Activated B cell treated with CpG ODN at 0.5 μM for 24 hours (primary cell): ENCODE measurements around the gene PLCG2. TPM values are rescaled to one million over a fixed set of nuclear protein-coding genes. Genes with fewer than 3 reads are reported as not detected.

Source experiments
- ATAC-seq: fragments of 200-7000 bp; cut with Tn5 transposase; one replicate; pipeline ENCODE4 v1.10.0; 2021; ENCODE audit warnings: low read depth, mild to moderate bottlenecking, moderate library complexity
- CTCF ChIA-PET: fragments of 350-600 bp; sonication (Branson Sonifier 250); formaldehyde crosslinking; loops from one replicate; lab custom pipeline; 2021; ENCODE audit warnings: antibody characterized with exemption; lab: Charles Lee
- POLR2A ChIA-PET: fragments of 350-600 bp; sonication (Branson Sonifier 250); formaldehyde crosslinking; loops from one replicate; lab custom pipeline; 2021; ENCODE audit warnings: antibody characterized with exemption; lab: Charles Lee
- DNase-seq: peaks from one replicate; pipeline ENCODE4 v3.0.0; 2022
- H3K27ac Mint-ChIP-seq: one replicate; pipeline ENCODE4 v1.8.0; 2020; ENCODE audit warnings: mixed read lengths
- H3K27me3 Mint-ChIP-seq: one replicate; pipeline ENCODE4 v1.8.0; 2021; ENCODE audit warnings: mixed read lengths
- H3K36me3 Mint-ChIP-seq: one replicate; pipeline ENCODE4 v1.8.0; 2021; ENCODE audit warnings: low read depth, mixed read lengths
- H3K4me1 Mint-ChIP-seq: one replicate; pipeline ENCODE4 v1.8.0; 2021; ENCODE audit warnings: mixed read lengths
- H3K4me3 Mint-ChIP-seq: one replicate; pipeline ENCODE4 v1.8.0; 2020; ENCODE audit warnings: mild to moderate bottlenecking, mixed read lengths
- H3K9me3 Mint-ChIP-seq: one replicate; pipeline ENCODE4 v1.8.0; 2020; ENCODE audit warnings: mixed read lengths
- CTCF ChIP-seq: fragments of 200-600 bp; IDR thresholded peaks from one replicate; pipeline ENCODE4 v1.8.0; 2022; ENCODE audit warnings: antibody characterized with exemption, mild to moderate bottlenecking
- intact Hi-C: fragments of 100-400 bp; cut with micrococcal nuclease; formaldehyde crosslinking; loops from one replicate; pipeline ENCODE4 v1.15.1; 2024
- total RNA-seq: library from RNA; stranded (reverse); gene quantifications from 2 replicates; pipeline ENCODE4 v1.2.3, GENCODE V29; 2022

PLCG2 gene
- total RNA-seq, 1 donor from 2014 or later, result 525 TPM

- Mint-ChIP-seq H3K4me1 (peaks cover 90% of the 10 kb centered on the region), H3K27me3 (no peaks in the 10 kb centered on the region), H3K36me3 (peaks cover 75% of the 10 kb centered on the region), H3K4me3 (peak overlapping the region; percentile 77), H3K9me3 (no peaks in the 10 kb centered on the region), H3K27ac (peak overlapping the region; percentile 86)
- ATAC-seq (no peak), DNase-seq (no peak)
- no peak for TF ChIP-seq CTCF
- ChIA-PET CTCF (interaction anchor here (1.9 kb wide), 1 partner anchor 11 kb away, joined by 4 read pairs; no protein-coding TSS in a partner anchor), POLR2A (interaction anchor here (0.5 to 3.8 kb wide), 9 partner anchors 13 to 89 kb away, joined by 3 to 15 read pairs (median 5); no protein-coding TSS in a partner anchor)
- intact Hi-C loops, result no loop called here
Measured at GRCh38 chr16:81785138-81785924, 6.2 kb downstream of the PLCG2 start.

DNA sequence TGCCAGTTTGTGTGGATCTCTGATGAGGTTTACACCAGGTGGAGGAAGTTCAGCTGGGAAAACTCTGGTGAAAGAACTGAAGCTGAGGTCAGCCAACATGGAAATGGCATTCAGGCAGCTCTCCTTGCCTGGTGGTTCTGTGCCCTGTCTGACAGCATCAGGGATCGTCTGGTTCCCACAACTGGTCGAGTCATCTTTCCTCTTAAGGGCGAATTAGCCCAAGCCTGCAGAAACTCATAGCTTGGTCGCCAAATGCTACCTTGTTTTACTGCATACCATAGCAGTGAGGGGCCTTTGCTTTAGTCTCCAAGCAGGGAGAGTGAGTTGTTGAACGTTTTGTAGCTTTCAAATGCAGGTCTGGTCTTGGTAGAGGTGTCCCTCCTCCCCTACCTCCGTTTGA, 7.2 kb downstream of the PLCG2 start:
- Mint-ChIP-seq H3K9me3 (no peaks in the 10 kb centered on the region), H3K4me3 (peak overlapping the region; percentile 67), H3K27me3 (no peaks in the 10 kb centered on the region), H3K4me1 (peaks cover 90% of the 10 kb centered on the region), H3K36me3 (peaks cover 77% of the 10 kb centered on the region), H3K27ac (peak overlapping the region; percentile 86)
- TF ChIP-seq CTCF, result no peak
- ChIA-PET CTCF (interaction anchor here (0.8 to 1.9 kb wide), 3 partner anchors 10 to 89 kb away, joined by 3 to 4 read pairs (median 3); no protein-coding TSS in a partner anchor), POLR2A (interaction anchor here (0.6 to 3.8 kb wide), 8 partner anchors 12 to 334 kb away, joined by 3 to 15 read pairs (median 5); no protein-coding TSS in a partner anchor)
- DNase-seq (no peak), ATAC-seq (no peak)
- intact Hi-C loops, result no loop called here

DNA sequence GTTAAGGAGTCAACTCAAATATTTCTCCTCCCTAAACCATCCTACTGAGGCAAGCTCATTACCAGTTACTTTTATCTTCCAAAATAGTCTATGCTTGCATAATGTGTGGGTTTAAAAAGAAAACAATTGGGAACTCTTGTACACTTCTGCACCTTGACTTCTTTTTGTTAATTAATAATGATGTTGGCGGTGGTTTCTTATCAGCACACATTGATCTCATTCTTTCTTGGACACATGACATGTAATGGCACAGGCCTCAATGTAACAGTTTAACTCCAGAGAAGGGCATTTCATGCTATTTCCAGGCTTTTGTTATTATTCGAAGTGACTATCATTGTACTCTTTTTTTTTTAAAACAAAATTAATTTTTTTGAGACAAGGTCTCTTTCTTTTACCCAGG, 7.8 kb downstream of the PLCG2 start:
- H3K36me3 Mint-ChIP-seq, result peaks cover 82% of the 10 kb centered on the region
- intact Hi-C loops, result no loop called here
- no peaks in the 10 kb centered on the region for H3K27me3 Mint-ChIP-seq
- ATAC-seq, result no peak
- CTCF ChIA-PET, result interaction anchor here (1.1 to 1.9 kb wide), 2 partner anchors 9 to 89 kb away, joined by 3 to 4 read pairs; no protein-coding TSS in a partner anchor
- H3K4me1 Mint-ChIP-seq, result peaks cover 90% of the 10 kb centered on the region
- H3K9me3 Mint-ChIP-seq, result no peaks in the 10 kb centered on the region
- POLR2A ChIA-PET, result interaction anchor here (0.6 to 3.8 kb wide), 4 partner anchors 12 to 87 kb away, joined by 3 to 15 read pairs (median 6); no protein-coding TSS in a partner anchor
- no peak overlapping the region for H3K4me3 Mint-ChIP-seq
- no peak for TF ChIP-seq CTCF
- H3K27ac Mint-ChIP-seq, result no peak overlapping the region
- DNase-seq, result no peak

GRCh38 chr16:81787659-81788058, 8.6 kb downstream of the PLCG2 start:
- Mint-ChIP-seq H3K4me1 (peaks cover 88% of the 10 kb centered on the region), H3K27me3 (no peaks in the 10 kb centered on the region), H3K4me3 (peak overlapping the region; percentile 32), H3K9me3 (no peaks in the 10 kb centered on the region), H3K36me3 (peaks cover 85% of the 10 kb centered on the region), H3K27ac (peak overlapping the region; percentile 31)
- TF ChIP-seq CTCF, result no peak
- ChIA-PET CTCF (interaction anchor here (0.9 kb wide), 1 partner anchor 35 kb away, joined by 3 read pairs; no protein-coding TSS in a partner anchor), POLR2A (interaction anchor here (1.0 to 3.8 kb wide), 2 partner anchors 8 to 11 kb away, joined by 3 to 15 read pairs; no protein-coding TSS in a partner anchor)
- DNase-seq (no peak), ATAC-seq (no peak)
- intact Hi-C loops, result no loop called here

GRCh38 chr16:81790277-81790676, 11.2 kb downstream of the PLCG2 start:
- Mint-ChIP-seq H3K36me3 (peaks cover 87% of the 10 kb centered on the region), H3K4me3 (peak overlapping the region; percentile 3), H3K27ac (peak overlapping the region; percentile 61), H3K9me3 (no peaks in the 10 kb centered on the region), H3K27me3 (no peaks in the 10 kb centered on the region), H3K4me1 (peaks cover 87% of the 10 kb centered on the region)
- intact Hi-C loops, result no loop called here
- DNase-seq (no peak), ATAC-seq (no peak)
- no peak for TF ChIP-seq CTCF
- CTCF ChIA-PET, result no interaction called here
- POLR2A ChIA-PET, result interaction anchor here (0.7 to 1.9 kb wide), 4 partner anchors 9 to 77 kb away, joined by 4 to 5 read pairs (median 5); no protein-coding TSS in a partner anchor
